ENCODE measurements around the gene PTPN14. TPM values are rescaled to one million over a fixed set of nuclear protein-coding genes. Genes with fewer than 3 reads are reported as not detected.

The PTPN14 gene
- total RNA-seq, 1 experiment from 2014 or later, result 88.4 TPM

DNA sequence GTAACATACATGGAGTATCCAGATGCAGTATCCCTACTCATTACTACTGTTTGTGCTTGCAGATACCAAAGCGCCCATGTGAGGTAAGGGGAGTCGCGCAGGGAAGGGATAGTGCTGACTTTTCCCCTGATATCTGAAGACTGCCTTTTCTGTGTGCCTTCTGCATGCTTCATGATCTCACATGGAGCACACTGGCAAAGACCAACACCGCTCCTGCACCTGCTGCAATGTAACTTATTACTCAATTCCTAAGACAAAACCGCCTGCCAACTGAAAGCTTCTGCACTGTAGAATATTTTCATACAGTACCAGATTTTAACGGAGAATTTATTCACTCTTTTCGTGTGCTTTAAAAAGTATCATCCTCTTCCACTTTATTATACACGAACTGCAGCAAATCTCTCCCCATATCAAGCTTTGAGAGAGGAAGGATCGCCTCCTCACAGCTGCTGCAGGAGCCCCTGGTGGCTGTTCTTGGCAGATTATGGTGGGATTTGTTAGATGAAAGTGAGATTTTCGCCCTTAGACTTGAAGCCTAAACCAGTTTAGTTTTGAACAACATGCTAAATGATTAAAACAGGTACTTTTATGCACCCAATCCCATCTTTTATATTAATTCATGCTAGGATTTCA, 99.1 kb downstream of the PTPN14 start:
- ChIA-PET POLR2A (interaction anchor here (0.7 to 1.1 kb wide), 2 partner anchors 98 to 133 kb away, joined by 3 read pairs; no protein-coding TSS in a partner anchor), CTCF (interaction anchor here (0.6 to 2.3 kb wide), 9 partner anchors 9 to 120 kb away, joined by 3 to 12 read pairs (median 3); no protein-coding TSS in a partner anchor)
- Mint-ChIP-seq H3K36me3 (peaks cover 11% of the 10 kb centered on the region), H3K27me3 (ENCODE audit: low read depth) (no peaks in the 10 kb centered on the region), H3K9me3 (peaks cover 3% of the 10 kb centered on the region), H3K27ac (peak overlapping the region; percentile 75), H3K4me1 (peaks cover 65% of the 10 kb centered on the region), H3K4me3 (peak overlapping the region; percentile 31)
- TF ChIP-seq, protein P1, sequence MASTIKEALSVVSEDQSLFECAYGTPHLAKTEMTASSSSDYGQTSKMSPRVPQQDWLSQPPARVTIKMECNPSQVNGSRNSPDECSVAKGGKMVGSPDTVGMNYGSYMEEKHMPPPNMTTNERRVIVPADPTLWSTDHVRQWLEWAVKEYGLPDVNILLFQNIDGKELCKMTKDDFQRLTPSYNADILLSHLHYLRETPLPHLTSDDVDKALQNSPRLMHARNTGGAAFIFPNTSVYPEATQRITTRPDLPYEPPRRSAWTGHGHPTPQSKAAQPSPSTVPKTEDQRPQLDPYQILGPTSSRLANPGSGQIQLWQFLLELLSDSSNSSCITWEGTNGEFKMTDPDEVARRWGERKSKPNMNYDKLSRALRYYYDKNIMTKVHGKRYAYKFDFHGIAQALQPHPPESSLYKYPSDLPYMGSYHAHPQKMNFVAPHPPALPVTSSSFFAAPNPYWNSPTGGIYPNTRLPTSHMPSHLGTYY (CRISPR knock-in tag; IDR thresholded peaks at IDR 0.05), result no peak
- DNase-seq (ENCODE audit: low spot score) (no peak), ATAC-seq (peak; percentile 19; the same call in 1 of the 2 replicates)

DNA sequence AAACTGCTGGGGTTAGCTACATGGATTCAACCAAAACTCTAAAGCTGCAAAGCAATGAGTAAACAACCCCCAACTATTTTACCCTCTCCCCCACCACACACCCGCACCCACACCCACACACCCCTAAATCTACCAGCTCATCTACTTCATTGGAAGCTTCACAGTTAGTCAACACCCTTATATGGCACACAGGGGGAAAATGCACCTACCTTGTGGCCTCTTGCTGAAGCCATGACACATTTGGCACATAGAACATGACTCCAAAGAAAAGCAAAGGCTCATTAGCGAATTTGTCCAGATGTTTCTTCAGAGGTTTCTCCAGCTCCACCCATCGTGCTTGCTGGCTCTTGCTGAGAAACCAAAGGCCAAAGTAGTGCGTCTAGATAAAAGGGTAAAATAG, 99.8 kb downstream of the PTPN14 start:
- POLR2A ChIA-PET, result no interaction called here
- CTCF ChIA-PET, result interaction anchor here (2.0 to 2.3 kb wide), 3 partner anchors 48 to 119 kb away, joined by 6 to 12 read pairs (median 10); no protein-coding TSS in a partner anchor
- Mint-ChIP-seq H3K4me3 (no peak overlapping the region), H3K4me1 (peaks cover 69% of the 10 kb centered on the region), H3K9me3 (peaks cover 3% of the 10 kb centered on the region), H3K27ac (peak overlapping the region; percentile 75), H3K27me3 (ENCODE audit: low read depth) (no peaks in the 10 kb centered on the region), H3K36me3 (peaks cover 11% of the 10 kb centered on the region)
- DNase-seq (ENCODE audit: low spot score) (no peak), ATAC-seq (no peak)
- TF ChIP-seq, protein P2, sequence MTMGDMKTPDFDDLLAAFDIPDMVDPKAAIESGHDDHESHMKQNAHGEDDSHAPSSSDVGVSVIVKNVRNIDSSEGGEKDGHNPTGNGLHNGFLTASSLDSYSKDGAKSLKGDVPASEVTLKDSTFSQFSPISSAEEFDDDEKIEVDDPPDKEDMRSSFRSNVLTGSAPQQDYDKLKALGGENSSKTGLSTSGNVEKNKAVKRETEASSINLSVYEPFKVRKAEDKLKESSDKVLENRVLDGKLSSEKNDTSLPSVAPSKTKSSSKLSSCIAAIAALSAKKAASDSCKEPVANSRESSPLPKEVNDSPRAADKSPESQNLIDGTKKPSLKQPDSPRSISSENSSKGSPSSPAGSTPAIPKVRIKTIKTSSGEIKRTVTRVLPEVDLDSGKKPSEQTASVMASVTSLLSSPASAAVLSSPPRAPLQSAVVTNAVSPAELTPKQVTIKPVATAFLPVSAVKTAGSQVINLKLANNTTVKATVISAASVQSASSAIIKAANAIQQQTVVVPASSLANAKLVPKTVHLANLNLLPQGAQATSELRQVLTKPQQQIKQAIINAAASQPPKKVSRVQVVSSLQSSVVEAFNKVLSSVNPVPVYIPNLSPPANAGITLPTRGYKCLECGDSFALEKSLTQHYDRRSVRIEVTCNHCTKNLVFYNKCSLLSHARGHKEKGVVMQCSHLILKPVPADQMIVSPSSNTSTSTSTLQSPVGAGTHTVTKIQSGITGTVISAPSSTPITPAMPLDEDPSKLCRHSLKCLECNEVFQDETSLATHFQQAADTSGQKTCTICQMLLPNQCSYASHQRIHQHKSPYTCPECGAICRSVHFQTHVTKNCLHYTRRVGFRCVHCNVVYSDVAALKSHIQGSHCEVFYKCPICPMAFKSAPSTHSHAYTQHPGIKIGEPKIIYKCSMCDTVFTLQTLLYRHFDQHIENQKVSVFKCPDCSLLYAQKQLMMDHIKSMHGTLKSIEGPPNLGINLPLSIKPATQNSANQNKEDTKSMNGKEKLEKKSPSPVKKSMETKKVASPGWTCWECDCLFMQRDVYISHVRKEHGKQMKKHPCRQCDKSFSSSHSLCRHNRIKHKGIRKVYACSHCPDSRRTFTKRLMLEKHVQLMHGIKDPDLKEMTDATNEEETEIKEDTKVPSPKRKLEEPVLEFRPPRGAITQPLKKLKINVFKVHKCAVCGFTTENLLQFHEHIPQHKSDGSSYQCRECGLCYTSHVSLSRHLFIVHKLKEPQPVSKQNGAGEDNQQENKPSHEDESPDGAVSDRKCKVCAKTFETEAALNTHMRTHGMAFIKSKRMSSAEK (CRISPR knock-in tag; IDR thresholded peaks at IDR 0.05; ENCODE audit: borderline replicate concordance), result no peak
- TF ChIP-seq, protein P3, sequence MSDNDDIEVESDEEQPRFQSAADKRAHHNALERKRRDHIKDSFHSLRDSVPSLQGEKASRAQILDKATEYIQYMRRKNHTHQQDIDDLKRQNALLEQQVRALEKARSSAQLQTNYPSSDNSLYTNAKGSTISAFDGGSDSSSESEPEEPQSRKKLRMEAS (CRISPR knock-in tag; IDR thresholded peaks at IDR 0.05), result no peak
- TF ChIP-seq ATF1 (CRISPR knock-in tag; IDR thresholded peaks at IDR 0.05) (no peak), TCF7 (CRISPR knock-in tag; IDR thresholded peaks at IDR 0.05; ENCODE audit: low read depth) (no peak), NFE2L1 (CRISPR knock-in tag; IDR thresholded peaks at IDR 0.05) (no peak), RORB (CRISPR knock-in tag; IDR thresholded peaks at IDR 0.05) (no peak), JAZF1 (CRISPR knock-in tag; IDR thresholded peaks at IDR 0.05) (no peak)

DNA sequence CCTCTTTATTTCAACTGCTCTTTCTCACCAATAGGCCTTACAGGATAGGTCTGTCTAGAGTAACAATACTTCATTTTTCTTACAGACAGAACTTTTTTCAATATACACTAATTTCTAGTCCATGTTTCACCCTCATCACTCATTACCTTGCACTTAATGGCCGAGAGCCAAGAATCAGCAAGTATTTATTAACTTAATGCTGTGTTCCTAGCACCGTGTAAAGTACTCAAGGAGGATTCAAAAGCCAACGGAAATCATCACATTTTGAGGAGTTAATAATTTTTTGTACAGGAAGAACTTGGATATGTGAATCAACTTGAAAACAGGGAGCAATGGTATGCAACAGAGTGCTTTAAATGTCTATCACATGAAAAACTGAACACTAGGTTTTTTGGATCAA, 102.0 kb downstream of the PTPN14 start:
- TF ChIP-seq, protein P4, sequence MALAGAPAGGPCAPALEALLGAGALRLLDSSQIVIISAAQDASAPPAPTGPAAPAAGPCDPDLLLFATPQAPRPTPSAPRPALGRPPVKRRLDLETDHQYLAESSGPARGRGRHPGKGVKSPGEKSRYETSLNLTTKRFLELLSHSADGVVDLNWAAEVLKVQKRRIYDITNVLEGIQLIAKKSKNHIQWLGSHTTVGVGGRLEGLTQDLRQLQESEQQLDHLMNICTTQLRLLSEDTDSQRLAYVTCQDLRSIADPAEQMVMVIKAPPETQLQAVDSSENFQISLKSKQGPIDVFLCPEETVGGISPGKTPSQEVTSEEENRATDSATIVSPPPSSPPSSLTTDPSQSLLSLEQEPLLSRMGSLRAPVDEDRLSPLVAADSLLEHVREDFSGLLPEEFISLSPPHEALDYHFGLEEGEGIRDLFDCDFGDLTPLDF (CRISPR knock-in tag; IDR thresholded peaks at IDR 0.05), result no peak
- TF ChIP-seq ZNF263 (CRISPR knock-in tag; IDR thresholded peaks at IDR 0.05; ENCODE audit: low read depth) (no peak), SP1 (CRISPR knock-in tag; conservative IDR thresholded peaks at IDR 0.05) (no peak), ZNF671 (CRISPR knock-in tag; IDR thresholded peaks at IDR 0.05) (no peak), FOXJ3 (CRISPR knock-in tag; IDR thresholded peaks at IDR 0.05; ENCODE audit: borderline replicate concordance) (no peak), RELA (CRISPR knock-in tag; IDR thresholded peaks at IDR 0.05; ENCODE audit: borderline replicate concordance) (no peak)
- ATAC-seq, result no peak
- H3K27ac Mint-ChIP-seq, result peak overlapping the region; percentile 96
- H3K4me1 Mint-ChIP-seq, result peaks cover 72% of the 10 kb centered on the region
- peaks cover 3% of the 10 kb centered on the region for H3K9me3 Mint-ChIP-seq
- peaks cover 11% of the 10 kb centered on the region for H3K36me3 Mint-ChIP-seq
- no peaks in the 10 kb centered on the region for H3K27me3 Mint-ChIP-seq (ENCODE audit: low read depth)
- DNase-seq (ENCODE audit: low spot score), result no peak
- ChIA-PET POLR2A (no interaction called here), CTCF (interaction anchor here (0.9 to 1.6 kb wide), 3 partner anchors 24 to 133 kb away, joined by 3 to 6 read pairs (median 3); no protein-coding TSS in a partner anchor)
- no peak overlapping the region for H3K4me3 Mint-ChIP-seq
